Measurements from ENCODE around the gene ITSN1.

- TF ChIP-seq CTCF (IDR thresholded peaks at IDR 0.05) (no peak), POLR2A (IDR thresholded peaks at IDR 0.05) (no peak), POLR2AphosphoS5 (IDR thresholded peaks at IDR 0.05) (no peak), EP300 (IDR thresholded peaks at IDR 0.05) (no peak)
These were observed 26.3 kb downstream of the ITSN1 start for GRCh38 chr21:33668620-33669019.
